ENCODE data around the gene SP6.

The SP6 gene

DNA sequence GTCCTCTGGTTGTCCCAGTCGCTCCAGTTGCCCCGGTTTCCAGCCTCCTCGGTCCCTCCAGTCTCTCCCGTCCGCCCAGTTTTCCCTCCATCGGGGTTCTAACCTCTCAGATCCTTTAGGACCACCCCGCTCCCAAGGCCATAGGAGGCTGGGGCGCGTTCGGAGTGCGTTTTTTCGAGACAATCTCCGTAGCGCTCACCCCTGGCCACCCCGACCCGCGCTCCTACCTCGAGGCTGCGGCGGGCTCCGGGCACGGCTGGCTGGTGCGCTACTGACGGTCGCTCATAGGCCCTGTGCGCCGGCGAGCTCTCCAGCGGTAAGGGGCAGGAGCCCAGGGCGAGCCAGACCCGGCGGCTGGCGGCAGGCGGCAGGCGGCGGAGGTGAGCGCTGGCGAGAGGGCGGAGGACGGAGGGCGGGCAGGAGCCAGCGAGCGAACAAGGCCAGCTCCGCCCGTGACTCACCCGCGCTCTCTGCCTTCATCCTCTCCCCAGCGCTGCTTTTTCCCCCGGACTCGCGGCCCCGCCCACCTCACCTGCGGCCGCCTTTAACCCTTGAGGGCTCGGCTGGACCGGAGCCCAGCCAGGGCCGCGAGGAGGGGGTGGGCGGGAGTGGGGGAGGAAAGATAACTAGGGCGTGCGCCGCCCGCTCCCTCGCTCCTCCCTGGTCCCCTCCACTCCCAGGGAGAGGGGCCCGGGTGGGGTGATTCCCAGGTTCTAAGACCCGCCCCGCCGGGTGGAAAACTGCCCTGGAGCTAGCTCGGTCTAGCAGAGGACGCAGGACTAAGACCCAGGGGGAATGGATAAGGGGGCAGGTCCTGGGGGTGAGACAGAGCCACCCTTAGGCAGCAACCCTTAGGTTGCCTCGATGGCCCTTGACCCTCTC is at the start of gene SP6:
TSS of gene SP6 (minus strand) at position 472 of the 882 bp plus-strand sequence. CDS start 2,734 bp downstream, outside the sequence.
- peak in 2 of 3 experiments; percentile 38 to 50 for DNase-seq (ENCODE audit: low read depth in 2 of 3, low spot score in 2 of 3)

DNA sequence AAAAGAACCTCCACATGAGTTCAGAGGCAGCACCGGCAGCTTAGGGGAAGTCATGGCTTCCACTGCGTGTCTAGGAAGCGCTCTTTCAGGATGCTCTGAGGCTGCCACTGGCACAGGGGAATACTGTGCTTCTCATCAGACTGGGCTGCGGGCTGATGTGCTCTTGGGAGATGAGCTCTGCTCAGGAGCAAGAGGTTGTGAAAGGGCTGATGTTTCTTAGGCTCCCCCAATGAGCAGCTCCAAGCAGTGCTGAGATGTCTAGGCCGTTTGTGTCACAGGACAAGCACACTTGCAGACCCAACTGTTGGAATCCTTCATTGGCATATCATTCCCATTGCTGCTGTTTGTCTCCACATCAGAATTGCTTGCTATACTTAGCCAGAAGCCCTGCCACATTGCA is 48.7 kb upstream of the SP6 start:
- DNase-seq (ENCODE audit: low read depth in 2 of 3, low spot score in 2 of 3), result no peak

DNA sequence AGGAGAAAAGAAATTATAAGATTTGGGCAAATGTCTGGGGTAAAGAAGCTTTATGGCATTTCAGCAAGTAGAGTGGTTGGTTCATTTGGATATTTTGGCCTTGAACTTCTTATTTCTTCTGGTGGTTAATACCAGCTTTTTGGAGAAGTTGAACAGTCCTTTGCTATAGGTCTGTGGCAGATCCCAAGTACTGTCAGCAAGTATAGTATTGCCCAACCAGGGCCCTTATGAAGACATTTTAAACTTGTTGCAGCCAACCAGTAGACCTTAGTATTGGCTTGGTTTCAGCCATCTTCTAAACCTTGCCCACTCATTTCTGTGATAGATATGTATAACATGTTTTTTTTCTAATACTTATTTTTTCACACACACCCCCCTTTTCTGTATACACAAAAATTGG is 47.3 kb upstream of the SP6 start:
- no peak for DNase-seq (ENCODE audit: low read depth in 2 of 3, low spot score in 2 of 3)

DNA sequence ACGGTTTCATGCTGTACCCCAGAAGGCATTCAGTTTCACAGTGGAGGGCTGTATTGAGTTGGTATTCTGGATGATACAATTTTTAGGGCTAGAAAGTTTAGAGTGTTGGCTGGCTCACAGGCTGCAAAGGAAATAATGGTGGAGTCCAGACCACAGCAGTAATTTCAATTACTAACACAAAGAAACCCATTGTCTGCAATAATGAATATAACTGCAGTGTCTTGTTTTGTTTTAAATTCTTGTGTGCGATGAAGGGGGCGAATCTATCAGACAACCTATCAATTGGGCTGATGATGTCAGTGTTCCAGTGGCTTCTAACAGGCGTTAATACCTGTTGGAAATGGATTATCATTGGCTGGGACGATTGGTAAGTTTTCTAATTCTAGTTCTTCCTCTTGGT is 46.6 kb upstream of the SP6 start:
- no peak for DNase-seq (ENCODE audit: low read depth in 2 of 3, low spot score in 2 of 3)

DNA sequence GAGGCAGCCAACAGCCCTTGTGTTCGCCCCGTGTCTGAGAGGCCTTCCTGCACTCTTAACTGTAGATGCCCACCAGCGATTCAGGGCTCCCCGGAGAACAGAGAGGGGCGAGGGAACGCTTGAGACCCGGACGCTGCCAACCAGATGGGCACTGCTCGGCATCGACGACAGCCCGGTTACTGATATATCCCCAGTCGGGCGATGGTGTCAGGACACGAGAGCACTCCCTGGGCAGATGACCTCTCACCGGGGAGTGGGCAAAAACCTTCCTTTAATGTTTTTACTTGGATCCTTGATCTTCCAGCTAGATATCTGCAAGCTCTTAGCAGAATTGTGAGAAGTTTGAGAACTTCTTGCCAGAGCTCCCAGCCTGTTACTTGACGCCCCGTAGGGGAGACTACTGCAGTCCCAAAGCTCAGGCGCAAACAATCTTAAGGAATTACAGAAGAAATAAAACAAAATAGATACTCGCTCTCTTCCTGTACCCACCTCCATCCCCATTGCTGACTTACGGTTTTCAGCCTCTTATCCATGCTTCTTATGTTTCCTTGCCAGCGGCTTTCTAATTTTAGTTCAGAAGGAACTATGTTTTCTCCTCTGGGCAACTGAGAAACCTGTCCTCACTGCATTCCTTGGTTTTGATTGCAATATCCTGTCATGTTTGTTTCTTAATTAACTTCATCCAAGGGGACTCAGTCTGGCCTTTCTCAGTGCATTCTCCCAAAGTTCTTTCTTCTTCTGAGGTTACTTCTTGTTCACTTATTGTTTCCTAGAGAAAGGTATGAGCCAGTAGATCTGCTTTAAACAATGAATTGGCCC is 45.9 kb upstream of the SP6 start:
- no peak for DNase-seq (ENCODE audit: low read depth in 2 of 3, low spot score in 2 of 3)

DNA sequence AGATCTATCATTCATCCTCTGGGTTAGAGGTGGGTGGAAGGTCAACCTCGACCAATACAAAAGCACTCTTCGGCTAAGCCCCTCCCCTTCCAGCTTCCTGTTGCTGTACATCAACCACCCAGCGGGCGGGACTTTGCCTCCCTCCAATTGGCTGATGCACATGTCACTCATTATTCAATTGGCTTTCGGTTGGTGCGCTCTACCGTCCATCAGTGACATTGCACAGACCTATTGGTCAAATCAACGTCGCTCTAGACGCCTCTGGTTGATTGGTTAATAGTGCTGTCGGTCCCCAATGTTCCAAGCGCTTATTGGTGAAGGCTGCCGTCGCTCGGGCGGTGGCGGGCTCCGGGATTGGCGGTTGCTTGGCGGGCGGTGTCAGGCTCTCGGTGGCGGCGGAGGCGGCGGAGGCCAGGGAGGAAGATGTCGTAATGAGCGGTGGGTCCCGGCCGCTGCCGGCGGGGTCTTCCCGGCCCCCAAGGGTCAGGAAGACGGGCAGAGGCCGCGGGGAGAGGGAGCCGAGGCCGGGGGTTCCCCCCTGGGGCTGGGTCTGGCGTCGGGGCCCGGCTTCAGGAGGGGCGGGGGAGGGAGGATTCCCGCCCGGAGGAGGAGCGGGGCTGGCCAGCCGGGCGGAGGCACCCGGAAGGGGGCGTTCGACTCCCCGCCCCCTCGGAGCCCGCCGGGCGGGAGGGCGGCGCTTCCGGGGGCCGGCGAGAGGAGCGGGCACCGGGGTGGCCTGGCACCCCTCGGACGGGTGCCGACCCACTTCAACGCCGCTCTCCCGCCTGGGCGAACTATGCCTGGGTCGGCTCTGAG is 45.1 kb upstream of the SP6 start, which contains the start of gene SP2:
TSS of gene SP2 (plus strand) at position 381 of the 816 bp plus-strand sequence. CDS start at position 432, 51 bp downstream.
- DNase-seq (ENCODE audit: low read depth in 2 of 3, low spot score in 2 of 3), result peak; percentile 98 to 100 (median 99)

DNA sequence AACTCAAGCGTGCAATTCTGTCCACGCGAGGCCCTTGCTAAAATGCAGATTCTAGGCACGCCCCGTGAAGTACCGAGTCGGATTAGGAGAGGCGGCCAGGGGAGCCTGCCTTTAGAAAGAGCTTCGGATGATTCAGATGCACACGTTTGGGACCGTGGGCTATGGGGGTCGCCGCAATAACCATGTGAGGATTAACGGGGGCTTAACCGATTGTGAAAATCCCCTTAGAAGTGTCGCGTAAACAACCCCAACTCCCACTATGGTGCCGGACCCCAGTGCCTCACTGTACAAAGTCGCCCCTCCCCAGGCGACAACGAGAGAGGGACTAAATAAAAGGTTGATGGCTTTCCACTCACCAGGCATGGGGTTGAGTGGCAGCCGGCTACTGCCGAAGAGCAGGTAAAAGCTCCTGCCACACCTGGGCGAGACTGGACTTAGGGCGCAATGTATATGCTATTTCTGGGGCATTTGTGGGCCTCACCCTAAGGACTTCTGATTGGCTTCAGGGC is 44.4 kb upstream of the SP6 start:
- peak in 1 of 3 experiments; percentile 32 for DNase-seq (ENCODE audit: low read depth in 2 of 3, low spot score in 2 of 3)

DNA sequence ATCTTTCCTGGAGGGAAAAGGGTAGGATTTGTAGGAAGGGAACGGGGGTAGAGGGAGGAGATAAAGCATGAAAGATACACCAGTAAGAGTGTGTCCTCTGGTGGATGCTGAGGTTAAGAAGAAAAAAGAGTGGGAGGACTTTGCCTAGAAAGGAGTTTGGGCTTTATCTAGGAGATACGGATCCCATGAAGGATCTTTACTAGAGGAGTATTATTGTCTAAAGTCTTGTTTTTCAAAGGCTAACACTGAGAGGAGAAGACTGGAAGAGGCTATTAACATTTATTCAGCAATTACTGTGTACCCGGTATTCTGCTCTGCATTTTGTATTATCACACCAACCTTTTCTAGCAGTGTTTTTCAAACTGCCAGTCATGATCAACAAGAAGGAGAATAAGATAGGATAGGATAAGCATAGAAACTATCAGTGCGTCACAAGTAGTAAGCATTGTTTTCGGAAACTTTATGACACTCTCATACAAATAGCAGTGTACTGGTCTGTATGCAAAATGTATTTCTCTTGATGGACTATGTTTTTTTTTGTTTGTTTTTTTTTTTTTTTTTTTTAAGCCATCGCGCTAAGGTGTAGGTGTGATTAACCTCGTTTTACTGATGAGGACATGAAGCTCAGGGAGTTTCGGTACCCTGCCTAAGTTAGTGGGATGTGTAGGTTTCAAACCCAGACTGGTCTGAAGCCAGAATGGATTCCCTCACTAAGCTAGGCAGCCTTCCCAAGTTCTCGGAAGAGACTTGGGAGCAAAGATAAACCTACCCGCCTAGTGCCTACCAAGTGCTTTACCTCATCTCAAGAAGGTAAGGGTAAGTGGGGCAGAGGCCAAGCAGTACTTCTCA is 43.8 kb upstream of the SP6 start:
- DNase-seq (ENCODE audit: low read depth in 2 of 3, low spot score in 2 of 3), result no peak

DNA sequence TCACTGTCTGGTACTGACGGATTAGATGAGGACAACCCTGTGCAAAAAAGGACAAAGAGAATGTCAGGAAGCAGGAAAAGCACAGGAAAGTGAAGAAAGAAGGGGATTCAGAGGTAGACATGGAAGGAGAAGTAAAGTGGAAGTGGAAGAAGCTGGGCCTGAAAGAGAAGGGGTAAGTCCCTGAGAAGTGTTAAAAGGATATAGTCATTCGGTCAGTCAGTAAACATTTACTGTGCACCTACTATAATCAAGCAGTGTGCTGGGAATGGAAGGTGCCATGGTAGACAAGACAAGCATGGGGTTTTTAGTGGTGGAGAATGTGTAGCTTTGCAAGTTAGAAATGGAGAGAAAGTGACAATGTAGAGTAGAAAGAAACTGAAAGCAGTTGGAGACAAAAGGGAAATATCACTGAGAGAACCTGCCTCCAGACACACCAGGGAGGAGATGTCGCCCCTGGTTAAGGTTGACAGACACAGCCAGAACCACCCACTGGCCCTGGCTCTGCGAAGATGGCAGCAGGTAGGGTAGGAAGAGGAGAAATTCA is 40.7 kb upstream of the SP6 start:
- no peak for DNase-seq (ENCODE audit: low read depth in 2 of 3, low spot score in 2 of 3)

DNA sequence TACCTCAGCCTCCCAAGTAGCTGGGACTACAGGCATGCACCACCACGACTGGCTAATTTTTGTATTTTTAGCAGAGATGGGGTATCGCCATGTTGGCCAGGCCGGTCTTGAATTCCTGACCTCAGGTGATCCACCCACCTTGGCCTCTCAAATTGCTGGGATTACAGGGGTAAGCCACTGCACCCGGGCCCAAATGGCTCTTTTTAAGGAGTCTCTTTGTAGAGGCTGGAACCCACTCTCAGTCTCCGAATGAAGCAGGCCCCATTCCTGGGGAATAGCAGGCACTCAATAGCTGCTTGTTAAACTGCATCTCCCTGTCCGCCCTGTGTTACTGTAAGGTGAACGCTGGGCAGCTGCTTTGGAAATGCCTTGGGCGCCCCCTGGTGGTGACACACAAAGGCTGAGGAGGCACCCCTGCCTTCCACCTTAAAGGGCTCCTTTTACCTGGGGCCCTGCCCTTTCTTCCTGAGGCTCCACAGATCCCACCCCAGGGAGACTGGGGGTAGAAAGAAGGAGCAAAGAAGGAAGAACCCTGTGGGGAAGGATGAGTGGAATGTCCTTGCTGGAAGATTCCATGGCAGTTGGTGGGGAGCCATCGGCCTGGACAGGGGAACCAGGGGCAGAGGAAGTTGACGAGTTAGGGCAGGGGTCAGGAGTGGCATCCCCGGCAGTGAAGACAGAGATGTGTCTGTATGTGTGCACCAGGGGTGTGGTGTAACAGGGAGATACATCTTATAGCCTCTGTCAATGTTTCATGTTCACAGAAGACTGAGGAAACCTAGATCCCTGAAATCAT is 39.0 kb upstream of the SP6 start:
- peak; percentile 67 to 96 (median 93) for DNase-seq (ENCODE audit: low read depth in 2 of 3, low spot score in 2 of 3)

DNA sequence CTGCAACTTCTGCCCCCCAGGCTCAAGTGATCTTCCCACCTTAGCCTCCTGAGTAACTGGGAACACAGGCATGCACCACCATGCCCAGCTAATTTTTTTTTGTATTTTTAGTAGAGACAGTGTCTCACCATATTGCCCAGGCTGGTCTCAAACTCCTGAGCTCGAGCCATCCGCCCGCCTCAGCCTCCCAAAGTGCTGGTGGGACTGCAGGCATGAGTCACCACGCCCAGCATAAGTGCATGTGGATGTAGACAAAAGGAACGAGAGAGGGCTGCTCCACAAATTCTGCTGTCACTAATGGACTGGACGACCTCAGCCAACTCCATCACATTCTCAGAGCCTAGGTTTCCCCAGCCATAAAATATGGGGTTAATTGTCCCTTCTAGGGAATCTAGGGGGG is 37.3 kb upstream of the SP6 start:
- DNase-seq (ENCODE audit: low read depth in 2 of 3, low spot score in 2 of 3), result no peak

DNA sequence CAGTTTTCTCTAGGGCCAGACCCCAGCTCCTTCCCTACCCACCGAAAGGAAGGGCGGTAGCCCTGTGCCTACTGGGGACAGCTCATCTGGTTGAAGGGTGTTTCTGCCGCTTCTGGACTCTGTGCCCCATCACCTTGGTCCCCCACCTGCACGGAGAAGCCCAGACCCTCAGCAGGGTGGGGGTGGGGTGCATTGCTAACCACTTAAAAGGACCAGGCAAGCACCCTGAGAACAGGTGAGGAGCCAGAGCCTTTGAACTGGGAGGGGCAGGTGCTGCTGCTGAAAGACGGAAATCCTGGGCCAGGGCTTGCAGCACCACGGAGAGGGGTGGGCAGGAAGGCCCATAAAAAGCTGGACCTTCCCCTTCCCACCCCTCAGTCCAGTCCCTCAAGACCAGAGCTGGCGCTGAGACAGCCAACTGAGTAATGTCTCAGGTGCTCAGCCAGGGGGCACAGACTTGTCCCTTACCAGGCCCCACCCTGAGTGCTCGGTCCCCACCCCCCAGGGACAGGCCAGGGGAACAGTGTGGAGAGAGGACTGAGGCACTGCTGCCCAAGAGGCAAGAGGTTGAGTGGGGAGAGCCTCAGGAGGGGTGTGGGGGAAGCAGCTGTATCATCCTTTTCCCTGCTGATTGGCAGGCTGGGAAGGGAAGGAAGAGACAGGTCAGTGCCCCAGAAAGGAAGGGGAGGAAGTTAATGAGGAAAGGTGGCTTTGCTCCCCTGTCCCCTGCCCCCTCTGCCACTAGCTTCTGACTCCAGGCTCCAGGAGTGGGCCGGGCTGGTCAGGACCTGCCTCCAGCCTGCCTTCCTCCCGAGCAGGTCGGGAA is 34.2 kb upstream of the SP6 start:
- DNase-seq (ENCODE audit: low read depth in 2 of 3, low spot score in 2 of 3), result no peak

DNA sequence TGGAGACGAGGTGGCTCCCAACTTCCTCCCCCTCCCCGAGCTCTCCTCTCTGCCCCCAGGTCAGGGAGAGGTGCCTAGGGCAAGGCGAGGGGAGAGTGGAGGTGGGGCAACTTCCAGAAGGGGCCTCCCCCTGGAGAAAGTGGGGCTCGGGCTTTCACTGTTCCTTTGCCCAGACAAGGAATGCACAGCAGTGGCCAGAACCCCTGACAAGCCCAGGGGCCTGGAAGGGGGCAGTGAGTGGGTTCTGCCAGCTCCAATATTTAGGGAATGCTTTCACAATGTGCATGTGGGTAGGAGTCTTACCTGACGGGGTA is 33.4 kb upstream of the SP6 start:
- no peak for DNase-seq (ENCODE audit: low read depth in 2 of 3, low spot score in 2 of 3)

DNA sequence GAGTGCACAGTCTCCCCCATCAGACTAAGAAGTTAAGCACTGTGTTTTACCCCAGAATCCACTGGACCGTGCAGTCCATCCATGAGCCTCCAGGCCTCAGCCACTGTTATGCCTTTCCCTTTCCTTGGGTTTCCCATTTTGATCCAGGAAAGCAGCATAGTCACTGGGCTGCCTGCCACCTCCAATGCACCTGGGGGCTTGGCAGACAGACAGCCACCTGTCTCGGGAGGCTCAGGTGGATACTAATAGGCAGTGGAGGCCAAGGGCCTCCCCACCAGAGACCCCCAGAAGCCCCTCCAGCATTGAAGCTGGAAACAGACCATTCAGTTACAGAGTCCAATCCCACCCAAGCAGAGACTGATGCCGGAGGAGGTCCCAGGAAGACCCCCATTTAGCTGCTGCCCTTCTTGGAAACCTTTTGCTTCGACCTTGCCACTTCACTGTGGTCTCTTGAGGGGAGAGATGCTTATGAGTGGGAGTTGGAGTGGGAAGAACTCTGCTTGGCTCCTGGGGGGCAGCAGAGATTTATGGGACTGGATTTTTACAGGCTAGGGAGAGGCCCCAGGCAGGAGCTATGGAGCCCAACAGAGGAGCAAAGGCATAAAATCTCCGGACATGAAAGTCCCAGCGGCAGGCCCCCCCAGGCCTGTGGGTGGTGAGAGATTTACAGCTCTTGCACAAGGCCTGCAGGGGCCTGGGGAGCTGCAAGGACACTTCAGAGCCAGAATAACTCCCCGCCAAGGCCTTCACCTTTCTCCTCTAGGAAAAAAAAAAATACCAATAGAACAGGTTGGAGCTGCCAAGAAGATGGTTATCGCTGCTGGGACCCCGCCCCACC is 32.8 kb upstream of the SP6 start:
- no peak for DNase-seq (ENCODE audit: low read depth in 2 of 3, low spot score in 2 of 3)

DNA sequence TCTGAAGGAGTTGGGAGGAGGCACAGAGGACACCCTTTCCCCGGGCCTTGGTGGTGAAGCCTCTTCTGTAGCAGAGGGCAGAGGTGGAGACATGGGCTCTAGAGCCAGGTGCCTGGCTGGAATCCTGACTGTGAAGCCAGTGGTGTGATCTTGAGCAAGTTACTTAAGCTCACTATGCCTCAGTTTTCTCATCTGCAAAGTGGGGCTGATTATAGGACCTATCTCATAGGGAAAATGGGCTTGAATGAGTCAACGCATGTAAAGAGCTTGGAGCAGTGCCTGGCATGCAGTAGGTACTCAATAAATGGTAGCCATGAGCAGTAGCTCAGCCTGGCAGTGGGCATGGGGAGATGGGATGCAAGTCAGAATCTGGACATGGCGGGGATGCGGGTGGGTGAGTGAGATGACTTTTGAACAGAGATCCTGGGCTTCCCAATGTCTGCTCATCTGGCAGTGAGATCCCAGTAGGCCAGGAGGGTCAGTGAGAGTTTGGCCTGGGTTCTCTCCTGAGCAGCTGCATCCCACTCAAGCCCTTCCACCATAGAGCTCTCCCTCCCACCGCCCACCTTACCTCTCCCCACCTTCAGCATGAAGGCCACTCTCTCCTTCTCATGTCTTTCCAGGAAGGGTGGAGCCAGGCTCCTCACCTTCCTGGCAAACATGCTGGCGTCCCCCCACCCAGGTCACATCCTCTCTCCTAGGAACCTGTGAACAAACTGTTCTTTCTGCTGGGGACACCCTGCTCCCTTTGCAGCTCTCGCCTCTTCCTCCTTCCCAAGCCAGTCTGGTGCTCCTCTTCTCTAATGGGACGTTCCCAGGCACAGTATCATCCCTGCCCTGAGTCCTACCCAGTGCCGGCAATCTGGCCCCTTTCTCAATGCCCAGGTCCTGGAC is 32.0 kb upstream of the SP6 start:
- DNase-seq (ENCODE audit: low read depth in 2 of 3, low spot score in 2 of 3), result no peak

DNA sequence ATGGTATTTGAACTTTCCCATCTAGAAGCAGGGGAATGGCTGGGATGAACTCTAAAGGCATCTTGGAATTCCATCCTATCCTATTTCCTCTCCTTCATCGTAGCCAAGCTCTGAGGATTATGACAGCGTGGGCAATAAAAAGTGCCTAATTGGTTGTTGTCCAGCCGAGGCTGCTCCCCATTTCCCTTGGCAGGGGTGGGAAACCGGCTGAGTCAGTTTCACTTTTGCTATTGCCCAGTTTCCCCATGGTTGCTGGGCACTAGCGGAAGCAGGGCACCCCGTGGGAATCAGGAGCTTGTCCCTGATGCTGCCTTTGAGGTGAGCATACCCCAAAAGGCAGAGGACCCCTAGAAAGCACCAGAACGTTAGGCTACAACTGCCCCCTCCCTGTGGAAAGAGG is 31.3 kb upstream of the SP6 start:
- DNase-seq (ENCODE audit: low read depth in 2 of 3, low spot score in 2 of 3), result no peak

Measured in activated CD8-positive, alpha-beta memory T cell treated with anti-CD3 and anti-CD28 coated beads for 48 hours (primary cell).